GM23338 (cell line): Measurements from ENCODE around the gene TOLLIP. TPM values are rescaled to one million over a fixed set of nuclear protein-coding genes. Genes with fewer than 3 reads are reported as not detected.
"Not testable (repeated sequence)": the region's sequence is repeated elsewhere in the genome, so short reads cannot be mapped to it uniquely, and the experiment has no call there.

Experiments used
- ATAC-seq: fragments of 200-7000 bp; cut with Tn5 transposase; 3 replicates; pipeline ENCODE4 v1.9.1; 2020
- DNase-seq: peaks from one replicate; pipeline ENCODE4 v3.0.0-alpha.2; 2015; ENCODE audit warnings: low spot score
- H2AFZ ChIP-seq: fragments of 200-600 bp; sonication (generic); 2 replicates; pipeline ENCODE4 v1.8.0; 2016; ENCODE audit warnings: antibody characterized with exemption, mild to moderate bottlenecking, moderate library complexity
- H3F3A ChIP-seq: fragments of 200-600 bp; sonication (generic); replicated peaks from 2 replicates; pipeline ENCODE4 v1.8.0; 2017; ENCODE audit warnings: antibody characterized with exemption, mixed run types, low read depth
- H3K27ac ChIP-seq: fragments of 200-600 bp; sonication (generic); 2 replicates; pipeline ENCODE4 v1.6.1; 2016; ENCODE audit warnings: low read depth
- H3K27me3 ChIP-seq: fragments of 200-600 bp; sonication (generic); 2 replicates; pipeline ENCODE4 v1.8.0; 2016; ENCODE audit warnings: mild to moderate bottlenecking, mixed run types, moderate library complexity; ENCODE audit not compliant: insufficient read depth
- H3K36me3 ChIP-seq: fragments of 200-600 bp; sonication (generic); 2 replicates; pipeline ENCODE4 v1.8.0; 2016; ENCODE audit warnings: mild to moderate bottlenecking; ENCODE audit not compliant: insufficient read depth
- H3K4me1 ChIP-seq: fragments of 200-600 bp; sonication (generic); 2 replicates; pipeline ENCODE4 v1.8.0; 2016; ENCODE audit warnings: mild to moderate bottlenecking, moderate library complexity; ENCODE audit not compliant: insufficient read depth
- H3K4me2 ChIP-seq: fragments of 200-600 bp; sonication (generic); 2 replicates; pipeline ENCODE4 v1.7.1; 2017; ENCODE audit warnings: mixed run types
- H3K4me3 ChIP-seq: fragments of 200-600 bp; sonication (generic); 2 replicates; pipeline ENCODE4 v1.6.1; 2016; ENCODE audit warnings: mixed run types
- H3K79me2 ChIP-seq: fragments of 200-600 bp; sonication (generic); replicated peaks from 2 replicates; pipeline ENCODE4 v1.8.0; 2017; ENCODE audit warnings: mild to moderate bottlenecking; ENCODE audit not compliant: insufficient read depth
- H3K9me2 ChIP-seq: fragments of 200-600 bp; sonication (generic); 2 replicates; pipeline ENCODE4 v1.8.0; 2017; ENCODE audit not compliant: insufficient read depth
- H4K20me1 ChIP-seq: fragments of 200-600 bp; sonication (generic); replicated peaks from 2 replicates; pipeline ENCODE4 v1.8.0; 2017; ENCODE audit warnings: mild to moderate bottlenecking; ENCODE audit not compliant: insufficient read depth
- H3K27ac Mint-ChIP-seq: 2 replicates; pipeline ENCODE4 v1.8.0; 2020; ENCODE audit warnings: inconsistent platforms, mild to moderate bottlenecking, moderate library complexity, mixed read lengths
- H3K27me3 Mint-ChIP-seq: 3 replicates; pipeline ENCODE4 v1.8.0; 2022; ENCODE audit warnings: low read depth, mild to moderate bottlenecking, moderate library complexity, mixed read lengths, inconsistent platforms; ENCODE audit not compliant: insufficient read depth, poor library complexity
- H3K36me3 Mint-ChIP-seq: 3 replicates; pipeline ENCODE4 v1.8.0; 2021; ENCODE audit warnings: low read depth, mild to moderate bottlenecking, inconsistent platforms, moderate library complexity, mixed read lengths
- H3K4me1 Mint-ChIP-seq: 3 replicates; pipeline ENCODE4 v1.8.0; 2020; ENCODE audit warnings: mild to moderate bottlenecking, inconsistent platforms, mixed read lengths
- H3K4me3 Mint-ChIP-seq: 3 replicates; pipeline ENCODE4 v1.8.0; 2021; ENCODE audit warnings: moderate library complexity, mild to moderate bottlenecking, inconsistent platforms, mixed read lengths
- H3K9me3 Mint-ChIP-seq: 3 replicates; pipeline ENCODE4 v1.8.0; 2020; ENCODE audit warnings: moderate library complexity, mild to moderate bottlenecking, inconsistent platforms, mixed read lengths
- CREB1 ChIP-seq: fragments of 250-450 bp; sonication (Bioruptor Pico); IDR thresholded peaks from 2 replicates; pipeline ENCODE4 v1.5.0; 2020; ENCODE audit warnings: low read depth, mild to moderate bottlenecking, moderate library complexity
- EZH2 ChIP-seq: fragments of 200-600 bp; sonication (generic); IDR thresholded peaks from one replicate; pipeline ENCODE4 v1.8.0; 2017; ENCODE audit warnings: antibody characterized with exemption, mild to moderate bottlenecking, low read depth; ENCODE audit not compliant: unreplicated experiment
- EZH2phosphoT487 ChIP-seq: fragments of 200-600 bp; sonication (generic); IDR thresholded peaks from one replicate; pipeline ENCODE4 v1.8.1; 2018; ENCODE audit warnings: antibody characterized with exemption; ENCODE audit not compliant: unreplicated experiment
- JUNB ChIP-seq: IDR thresholded peaks from one replicate; pipeline ENCODE4 v1.6.1; 2016; ENCODE audit warnings: antibody characterized with exemption; ENCODE audit not compliant: unreplicated experiment
- NANOG ChIP-seq: IDR thresholded peaks from 2 replicates; pipeline ENCODE4 v1.6.1; 2016; ENCODE audit warnings: antibody characterized with exemption, borderline replicate concordance
- POLR2AphosphoS5 ChIP-seq: IDR thresholded peaks from 2 replicates; pipeline ENCODE4 v1.6.1; 2016; ENCODE audit warnings: antibody characterized with exemption, low read depth
- STAT1 ChIP-seq: IDR thresholded peaks from one replicate; pipeline ENCODE4 v1.6.1; 2016; ENCODE audit warnings: antibody characterized with exemption; ENCODE audit not compliant: unreplicated experiment
- ZNF114 ChIP-seq: fragments of 250-450 bp; sonication (Bioruptor Pico); IDR thresholded peaks from 2 replicates; pipeline ENCODE4 v1.5.0; 2020; ENCODE audit warnings: mild to moderate bottlenecking, moderate library complexity
- polyA plus RNA-seq: library from polyadenylated mRNA; unstranded; fragments of >200 nt; fragmentation: Nextera tagmentation; extraction: Ambion mirVana; gene quantifications from 2 replicates; pipeline ENCODE4 v1.2.1, GENCODE V29; 2016
- total RNA-seq: library from RNA; depleted of rRNA; stranded (reverse); fragments of >200 nt; shearing (Covaris generic); gene quantifications from 2 replicates; pipeline ENCODE4 v1.2.3, GENCODE V29; 2014
- TF ChIP-seq, protein P1 (sequence below): IDR thresholded peaks from 2 replicates; pipeline ENCODE4 v1.6.1; 2016; ENCODE audit warnings: antibody characterized with exemption
- TF ChIP-seq, protein P2 (sequence below): IDR thresholded peaks from one replicate; pipeline ENCODE4 v1.6.1; 2018; ENCODE audit warnings: antibody characterized with exemption; ENCODE audit not compliant: unreplicated experiment

TOLLIP gene
- total and polyA plus RNA-seq, 2 experiments from 2014 or later = 13.5 to 18.0 TPM

DNA sequence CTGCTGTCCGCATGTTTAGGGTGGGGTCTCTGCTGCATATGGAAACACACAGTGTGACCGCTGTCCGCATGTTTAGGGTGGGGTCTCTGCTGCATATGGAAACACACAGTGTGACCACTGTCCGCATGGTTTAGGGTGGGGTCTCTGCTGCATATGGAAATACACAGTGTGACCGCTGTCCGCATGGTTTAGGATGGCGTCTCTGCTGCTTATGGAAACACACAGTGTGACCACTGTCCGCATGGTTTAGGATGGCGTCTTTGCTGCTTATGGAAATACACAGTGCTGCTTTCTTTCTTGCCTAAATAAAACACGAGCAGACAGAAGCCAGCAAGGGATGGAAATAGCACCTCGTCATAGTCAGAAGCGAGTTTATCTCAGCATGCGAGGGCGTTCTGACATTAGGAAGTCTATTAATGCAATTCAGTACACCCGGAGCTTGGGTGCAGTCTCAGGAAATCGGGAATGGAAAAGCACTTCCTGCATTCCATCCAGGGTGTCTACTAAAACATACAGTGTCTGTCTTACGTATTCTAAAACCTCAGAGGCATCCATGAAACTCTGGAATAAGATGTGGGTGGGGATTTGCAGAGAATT is 32.6 kb upstream of the TOLLIP start (continued):
- no peak for TF ChIP-seq POLR2AphosphoS5
- no peak for TF ChIP-seq CREB1 (CRISPR knock-in tag)
- TF ChIP-seq, protein P1, sequence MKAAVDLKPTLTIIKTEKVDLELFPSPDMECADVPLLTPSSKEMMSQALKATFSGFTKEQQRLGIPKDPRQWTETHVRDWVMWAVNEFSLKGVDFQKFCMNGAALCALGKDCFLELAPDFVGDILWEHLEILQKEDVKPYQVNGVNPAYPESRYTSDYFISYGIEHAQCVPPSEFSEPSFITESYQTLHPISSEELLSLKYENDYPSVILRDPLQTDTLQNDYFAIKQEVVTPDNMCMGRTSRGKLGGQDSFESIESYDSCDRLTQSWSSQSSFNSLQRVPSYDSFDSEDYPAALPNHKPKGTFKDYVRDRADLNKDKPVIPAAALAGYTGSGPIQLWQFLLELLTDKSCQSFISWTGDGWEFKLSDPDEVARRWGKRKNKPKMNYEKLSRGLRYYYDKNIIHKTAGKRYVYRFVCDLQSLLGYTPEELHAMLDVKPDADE = no peak
- TF ChIP-seq, protein P2, sequence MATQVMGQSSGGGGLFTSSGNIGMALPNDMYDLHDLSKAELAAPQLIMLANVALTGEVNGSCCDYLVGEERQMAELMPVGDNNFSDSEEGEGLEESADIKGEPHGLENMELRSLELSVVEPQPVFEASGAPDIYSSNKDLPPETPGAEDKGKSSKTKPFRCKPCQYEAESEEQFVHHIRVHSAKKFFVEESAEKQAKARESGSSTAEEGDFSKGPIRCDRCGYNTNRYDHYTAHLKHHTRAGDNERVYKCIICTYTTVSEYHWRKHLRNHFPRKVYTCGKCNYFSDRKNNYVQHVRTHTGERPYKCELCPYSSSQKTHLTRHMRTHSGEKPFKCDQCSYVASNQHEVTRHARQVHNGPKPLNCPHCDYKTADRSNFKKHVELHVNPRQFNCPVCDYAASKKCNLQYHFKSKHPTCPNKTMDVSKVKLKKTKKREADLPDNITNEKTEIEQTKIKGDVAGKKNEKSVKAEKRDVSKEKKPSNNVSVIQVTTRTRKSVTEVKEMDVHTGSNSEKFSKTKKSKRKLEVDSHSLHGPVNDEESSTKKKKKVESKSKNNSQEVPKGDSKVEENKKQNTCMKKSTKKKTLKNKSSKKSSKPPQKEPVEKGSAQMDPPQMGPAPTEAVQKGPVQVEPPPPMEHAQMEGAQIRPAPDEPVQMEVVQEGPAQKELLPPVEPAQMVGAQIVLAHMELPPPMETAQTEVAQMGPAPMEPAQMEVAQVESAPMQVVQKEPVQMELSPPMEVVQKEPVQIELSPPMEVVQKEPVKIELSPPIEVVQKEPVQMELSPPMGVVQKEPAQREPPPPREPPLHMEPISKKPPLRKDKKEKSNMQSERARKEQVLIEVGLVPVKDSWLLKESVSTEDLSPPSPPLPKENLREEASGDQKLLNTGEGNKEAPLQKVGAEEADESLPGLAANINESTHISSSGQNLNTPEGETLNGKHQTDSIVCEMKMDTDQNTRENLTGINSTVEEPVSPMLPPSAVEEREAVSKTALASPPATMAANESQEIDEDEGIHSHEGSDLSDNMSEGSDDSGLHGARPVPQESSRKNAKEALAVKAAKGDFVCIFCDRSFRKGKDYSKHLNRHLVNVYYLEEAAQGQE = no peak
- TF ChIP-seq NANOG = no peak
- no peak for TF ChIP-seq ZNF114
- TF ChIP-seq STAT1 = no peak
- no peak for TF ChIP-seq JUNB

DNA sequence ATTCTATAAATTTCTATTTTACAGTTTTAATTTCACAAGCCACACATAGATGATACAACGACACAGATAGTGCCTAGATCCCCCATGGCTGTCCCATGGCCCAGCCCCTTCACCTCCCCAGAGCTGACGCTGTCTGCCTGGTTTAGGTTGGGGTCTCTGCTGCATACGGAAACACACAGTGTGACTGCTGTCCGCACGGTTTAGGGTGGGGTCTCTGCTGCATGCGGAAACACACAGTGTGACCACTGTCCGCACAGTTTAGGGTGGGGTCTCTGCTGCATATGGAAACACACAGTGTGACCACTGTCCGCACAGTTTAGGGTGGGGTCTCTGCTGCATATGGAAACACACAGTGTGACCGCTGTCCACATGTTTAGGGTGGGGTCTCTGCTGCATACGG is 31.8 kb upstream of the TOLLIP start:
- peaks cover 18% of the 10 kb centered on the region for H3K27me3 ChIP-seq
- not testable (repeated sequence) for H3K27ac Mint-ChIP-seq, H4K20me1 ChIP-seq, H3K4me2 ChIP-seq, H3F3A ChIP-seq, H3K4me1 ChIP-seq, H3K4me1 Mint-ChIP-seq, H3K36me3 Mint-ChIP-seq, H3K4me3 ChIP-seq, DNase-seq, H3K27ac ChIP-seq, H3K4me3 Mint-ChIP-seq, H3K9me3 Mint-ChIP-seq, H3K36me3 ChIP-seq, H3K9me2 ChIP-seq, H3K27me3 Mint-ChIP-seq, ATAC-seq, H3K79me2 ChIP-seq, H2AFZ ChIP-seq

DNA sequence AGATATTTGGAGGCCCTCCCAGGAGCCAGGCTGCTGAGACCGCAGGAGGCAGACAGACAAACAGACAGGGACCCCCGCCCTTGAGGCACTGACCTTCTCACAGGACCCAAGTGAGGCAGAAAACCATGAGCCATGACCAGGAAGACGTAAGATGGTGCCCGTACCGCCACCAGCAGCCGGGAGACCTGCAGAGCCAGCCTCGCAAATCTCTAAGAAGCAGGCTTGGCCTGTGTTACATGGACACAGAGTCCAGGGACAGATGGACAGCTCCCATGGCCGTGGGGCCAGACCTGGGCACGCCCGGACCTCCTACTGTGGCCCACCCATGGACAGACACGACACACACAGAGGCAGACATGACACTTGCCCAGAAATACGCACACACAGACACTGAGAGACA is 30.7 kb upstream of the TOLLIP start:
- Histone ChIP-seq H3F3A (0 out of 2 replicates have a peak, but pooled peaks cover 2% of the 10 kb centered on the region), H4K20me1 (no peaks in the 10 kb centered on the region)
- H3K27me3 Mint-ChIP-seq = peaks cover 11% of the 10 kb centered on the region
- TF ChIP-seq EZH2 = no peak
- no peak for TF ChIP-seq NANOG
- TF ChIP-seq, protein P2 = no peak
- TF ChIP-seq ZNF114 = no peak
- TF ChIP-seq POLR2AphosphoS5 = no peak
- TF ChIP-seq, protein P1 = no peak
- TF ChIP-seq EZH2phosphoT487 = no peak

More for the DNA sequence above, 30.7 kb upstream of the TOLLIP start:
- no peak overlapping the region for H3K4me3 ChIP-seq
- H3K4me2 ChIP-seq = no peak overlapping the region
- H3K27ac Mint-ChIP-seq = no peak overlapping the region
- H3K4me1 ChIP-seq = peaks cover 7% of the 10 kb centered on the region
- no peak overlapping the region for H2AFZ ChIP-seq
- H3K4me3 Mint-ChIP-seq = no peak overlapping the region
- peaks cover 12% of the 10 kb centered on the region for H3K4me1 Mint-ChIP-seq
- DNase-seq = no peak
- H3K27me3 ChIP-seq = peaks cover 28% of the 10 kb centered on the region
- no peaks in the 10 kb centered on the region for H3K36me3 ChIP-seq
- ATAC-seq = no peak
- peaks cover 12% of the 10 kb centered on the region for H3K36me3 Mint-ChIP-seq
- H3K9me2 ChIP-seq = peaks cover 5% of the 10 kb centered on the region; the same call in 1 of the 2 replicates
- H3K9me3 Mint-ChIP-seq = peaks cover 9% of the 10 kb centered on the region
- H3K27ac ChIP-seq = no peak overlapping the region
- H3K79me2 ChIP-seq = no peaks in the 10 kb centered on the region
